HG03060 (cell line): ENCODE measurements around the gene RAC3.
"Not testable (repeated sequence)": the region's sequence is repeated elsewhere in the genome, so short reads cannot be mapped to it uniquely, and the experiment has no call there.

Experiments
- ATAC-seq: cut with Tn5 transposase; IDR thresholded peaks from one replicate; pipeline ENCODE4 v1.9.1; 2021; ENCODE audit warnings: low read depth, moderate number of reproducible peaks; ENCODE audit not compliant: unreplicated experiment

The RAC3 gene

GRCh38 chr17:82037889-82038195 lies 6.4 kb downstream of the RAC3 start:
- ATAC-seq, result no peak

GRCh38 chr17:82038796-82039409 lies 7.4 kb downstream of the RAC3 start:
- not testable (repeated sequence) for ATAC-seq

- no peak for ATAC-seq
Measured at GRCh38 chr17:82039695-82040299, 8.3 kb downstream of the RAC3 start.

GRCh38 chr17:82041144-82041814 lies 9.8 kb downstream of the RAC3 start:
- no peak for ATAC-seq

- no peak for ATAC-seq
Measured at GRCh38 chr17:82042649-82043048, 11.2 kb downstream of the RAC3 start.

GRCh38 chr17:82043507-82043906 lies 12.0 kb downstream of the RAC3 start:
- ATAC-seq, result no peak

- no peak for ATAC-seq
Measured at GRCh38 chr17:82045936-82046484, 14.5 kb downstream of the RAC3 start.

- no peak for ATAC-seq
Measured at GRCh38 chr17:82046903-82047302, 15.4 kb downstream of the RAC3 start.

- no peak for ATAC-seq
Measured at GRCh38 chr17:82047379-82047778, 15.9 kb downstream of the RAC3 start.

GRCh38 chr17:82047914-82048570 lies 16.6 kb downstream of the RAC3 start:
- ATAC-seq, result no peak

GRCh38 chr17:82048571-82048971 lies 17.1 kb downstream of the RAC3 start:
- no peak for ATAC-seq

- no peak for ATAC-seq
Measured at GRCh38 chr17:82049106-82049505, 17.6 kb downstream of the RAC3 start.

GRCh38 chr17:82049521-82049971 lies 18.1 kb downstream of the RAC3 start:
- ATAC-seq, result no peak

GRCh38 chr17:82050152-82050760 lies 18.8 kb downstream of the RAC3 start:
- ATAC-seq, result no peak

GRCh38 chr17:82050761-82051641 lies 19.5 kb downstream of the RAC3 start:
- no peak for ATAC-seq

GRCh38 chr17:82051776-82052637 lies 20.5 kb downstream of the RAC3 start, which contains the start of the genes GPS1 and RFNG:
GPS1 (plus strand) TSS chr17:82051898; CDS start chr17:82051932, 34 bp downstream.
RFNG (minus strand) TSS chr17:82051811; CDS start chr17:82051766, 45 bp downstream.
- no peak for ATAC-seq

GRCh38 chr17:82052638-82053059 lies 21.2 kb downstream of the RAC3 start:
- ATAC-seq, result no peak

GRCh38 chr17:82053130-82053529 lies 21.7 kb downstream of the RAC3 start:
- ATAC-seq, result no peak
